Kasumi-1 (cell line): Measurements from ENCODE around the gene FKBP14.
"Not testable (repeated sequence)": the region's sequence is repeated elsewhere in the genome, so short reads cannot be mapped to it uniquely, and the experiment has no call there.

Source experiments
- DNase-seq, 2 experiments: peaks; one replicate each; lab custom pipeline; 2025; lab: John Stamatoyannopoulos, UW

The FKBP14 gene

DNA sequence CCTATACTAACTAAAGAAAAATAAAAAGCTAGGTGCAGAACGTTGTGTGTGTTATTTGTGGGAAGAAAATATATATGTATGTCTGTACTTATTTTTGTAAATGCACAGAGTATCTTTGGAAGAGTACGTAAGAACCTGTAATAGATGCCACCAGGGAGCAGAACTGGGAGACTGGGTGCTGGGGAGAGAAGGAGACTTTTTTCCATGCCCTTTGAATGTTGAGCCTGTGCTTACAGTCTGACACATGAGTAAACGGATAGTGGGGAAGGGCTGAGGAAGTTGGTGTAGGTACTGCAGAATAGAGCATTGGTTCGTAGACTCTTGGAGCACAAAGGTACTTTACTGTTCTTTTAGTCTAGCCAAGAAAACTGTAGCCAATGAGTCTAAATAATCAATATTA lies 35.6 kb downstream of the FKBP14 start:
- DNase-seq = no peak

DNA sequence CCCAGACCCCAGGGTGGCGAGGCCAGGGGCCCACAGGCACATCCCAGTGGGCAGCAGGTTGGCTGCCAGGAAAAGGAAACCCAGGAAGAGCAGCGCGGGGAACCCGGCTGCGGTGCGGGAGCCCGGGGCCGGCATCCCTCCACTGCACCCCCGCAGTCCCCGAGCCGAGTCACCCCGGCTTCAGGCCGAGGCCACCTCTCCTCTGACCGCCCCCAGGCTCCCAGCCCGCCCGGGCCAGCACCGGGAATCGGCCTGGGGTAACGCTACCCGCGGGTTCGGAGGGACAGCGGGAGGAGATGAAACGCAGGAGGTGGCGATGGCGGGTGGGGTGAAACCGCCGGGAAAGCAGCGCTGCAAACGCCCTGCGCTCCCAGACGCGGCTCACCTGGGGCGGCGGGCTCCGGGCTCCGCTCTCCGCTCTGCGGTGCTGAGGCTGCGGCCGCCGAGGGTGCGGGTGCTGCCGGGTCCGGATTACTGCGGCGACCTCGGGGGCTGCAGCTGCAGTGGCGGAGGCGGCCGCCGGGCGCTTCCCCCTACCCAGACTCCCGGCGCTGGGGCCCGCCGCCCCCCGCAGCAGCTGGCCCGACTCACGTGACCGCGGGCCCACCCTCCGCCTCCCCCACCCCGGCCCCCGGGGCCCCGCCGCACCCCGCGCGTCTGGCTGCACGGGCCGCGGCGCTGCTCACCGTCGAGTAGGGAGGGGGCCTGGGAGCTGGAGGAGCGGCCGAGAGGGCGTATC lies 37.1 kb downstream of the FKBP14 start, which contains the start of gene SCRN1:
SCRN1 (minus strand) TSS at position 545 of the 739 bp plus-strand sequence. CDS start 20,734 bp downstream, outside the sequence.
- no peak for DNase-seq

DNA sequence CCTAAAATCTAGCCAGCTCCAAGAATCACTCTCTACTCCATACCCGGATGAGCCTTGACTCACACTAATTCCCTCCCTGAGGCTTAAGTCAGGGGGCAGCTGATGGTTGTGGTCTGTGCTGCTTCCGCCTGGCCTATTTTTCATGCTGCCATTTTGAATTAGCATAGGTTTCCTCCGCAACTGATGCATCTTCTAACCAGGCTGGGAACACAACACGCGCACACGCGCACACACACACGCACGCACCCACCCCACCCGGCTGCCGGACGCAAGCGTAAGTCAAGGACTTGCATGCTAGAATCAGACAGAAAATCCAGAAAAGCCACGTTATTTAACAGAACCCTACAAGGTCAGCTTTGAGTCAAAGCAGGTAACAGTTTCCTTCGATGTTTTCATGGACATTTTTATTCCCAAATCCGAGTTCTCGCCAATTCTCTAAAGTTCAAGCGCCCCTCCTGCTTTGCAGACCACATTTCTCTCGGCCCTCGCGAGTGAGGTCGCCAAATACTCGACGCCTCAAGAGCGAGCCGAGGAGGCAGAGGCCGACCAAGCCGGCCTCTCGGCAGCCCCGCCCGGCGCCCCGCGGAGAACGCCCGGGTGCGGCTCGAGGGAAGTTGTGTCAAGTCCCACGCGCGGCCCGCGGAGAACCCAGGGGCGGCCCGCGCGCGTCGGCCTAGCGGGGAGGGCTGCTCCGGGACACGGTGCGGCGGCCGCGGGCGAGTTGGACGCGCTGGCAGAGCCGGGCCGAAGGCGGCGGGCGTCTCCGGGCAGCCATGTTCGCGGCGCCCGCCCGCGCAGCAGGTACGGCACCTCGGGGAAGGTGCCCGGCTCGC lies 37.9 kb downstream of the FKBP14 start:
- DNase-seq = no peak

DNA sequence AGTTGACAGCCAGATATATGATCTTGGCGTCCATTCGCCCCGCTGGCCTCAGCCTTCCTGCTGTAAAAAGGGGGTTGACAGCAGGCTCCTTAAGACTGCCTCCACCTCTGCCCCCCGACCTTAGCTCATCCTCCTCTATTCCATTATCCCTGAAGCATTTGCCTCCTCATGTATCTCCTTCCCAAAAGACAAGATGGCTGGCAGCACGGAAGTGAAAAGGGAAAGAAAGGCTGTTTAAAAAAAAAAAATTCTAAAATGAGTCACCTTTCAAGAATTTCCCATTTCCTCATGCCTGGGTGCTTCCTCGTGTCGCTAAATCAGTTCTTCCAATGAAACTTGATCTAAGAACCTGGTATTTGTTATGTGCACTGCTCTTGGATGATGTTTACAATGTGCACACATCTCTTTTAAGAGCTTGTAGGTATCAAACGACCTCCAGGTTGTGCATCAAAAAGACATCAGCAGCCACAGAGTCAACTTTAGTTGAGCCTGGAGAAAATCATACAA lies 38.6 kb downstream of the FKBP14 start:
- DNase-seq = no peak

GRCh38 chr7:29987083-29987482 lies 39.4 kb downstream of the FKBP14 start:
- DNase-seq = no peak

- DNase-seq = no peak
These were observed 46.4 kb downstream of the FKBP14 start for GRCh38 chr7:29980151-29980550.

- DNase-seq = peak; percentile 9 to 31
These were observed 48.4 kb downstream of the FKBP14 start for GRCh38 chr7:29977886-29978651.

GRCh38 chr7:29976673-29977415 lies 49.7 kb downstream of the FKBP14 start:
- DNase-seq = no peak

- DNase-seq = no peak
These were observed 50.2 kb downstream of the FKBP14 start for GRCh38 chr7:29976266-29976665.

DNA sequence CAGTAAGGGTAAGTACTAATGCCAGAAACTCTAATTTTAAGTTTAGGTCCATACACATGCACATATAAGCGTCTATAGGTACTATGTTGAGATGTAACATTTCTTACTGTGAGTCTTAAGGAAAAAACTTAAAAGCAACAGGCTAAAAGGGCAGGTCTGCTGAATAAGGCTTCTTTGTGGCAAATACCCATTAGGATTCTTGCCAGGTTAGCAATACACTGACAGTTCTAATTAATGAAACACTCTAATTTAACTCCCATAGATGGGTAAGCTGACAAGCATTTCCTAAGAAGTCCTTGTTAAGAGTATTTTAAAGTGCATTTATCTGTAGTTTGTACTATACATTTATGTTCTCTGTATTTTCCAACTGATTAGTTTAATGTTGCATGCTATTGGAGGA lies 50.9 kb downstream of the FKBP14 start:
- no peak for DNase-seq

GRCh38 chr7:29974286-29974685 lies 52.2 kb downstream of the FKBP14 start:
- no peak for DNase-seq

DNA sequence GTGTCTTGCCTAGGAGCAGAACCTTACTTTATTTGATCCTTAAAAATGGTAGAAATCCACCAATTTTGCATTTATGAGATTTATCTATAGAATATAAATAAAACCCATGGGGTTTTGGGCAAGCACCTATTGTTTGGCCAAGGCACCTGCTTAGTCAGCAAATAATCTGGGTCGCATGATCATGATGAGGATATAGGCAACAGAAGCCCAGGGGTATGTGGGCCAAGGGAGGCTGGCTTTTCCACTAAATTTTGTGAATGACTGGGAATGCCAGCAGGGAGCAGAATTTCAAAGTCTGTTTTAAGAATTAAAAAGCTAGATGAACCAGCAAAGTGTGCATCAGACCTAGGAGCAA lies 54.2 kb downstream of the FKBP14 start:
- no peak for DNase-seq

DNA sequence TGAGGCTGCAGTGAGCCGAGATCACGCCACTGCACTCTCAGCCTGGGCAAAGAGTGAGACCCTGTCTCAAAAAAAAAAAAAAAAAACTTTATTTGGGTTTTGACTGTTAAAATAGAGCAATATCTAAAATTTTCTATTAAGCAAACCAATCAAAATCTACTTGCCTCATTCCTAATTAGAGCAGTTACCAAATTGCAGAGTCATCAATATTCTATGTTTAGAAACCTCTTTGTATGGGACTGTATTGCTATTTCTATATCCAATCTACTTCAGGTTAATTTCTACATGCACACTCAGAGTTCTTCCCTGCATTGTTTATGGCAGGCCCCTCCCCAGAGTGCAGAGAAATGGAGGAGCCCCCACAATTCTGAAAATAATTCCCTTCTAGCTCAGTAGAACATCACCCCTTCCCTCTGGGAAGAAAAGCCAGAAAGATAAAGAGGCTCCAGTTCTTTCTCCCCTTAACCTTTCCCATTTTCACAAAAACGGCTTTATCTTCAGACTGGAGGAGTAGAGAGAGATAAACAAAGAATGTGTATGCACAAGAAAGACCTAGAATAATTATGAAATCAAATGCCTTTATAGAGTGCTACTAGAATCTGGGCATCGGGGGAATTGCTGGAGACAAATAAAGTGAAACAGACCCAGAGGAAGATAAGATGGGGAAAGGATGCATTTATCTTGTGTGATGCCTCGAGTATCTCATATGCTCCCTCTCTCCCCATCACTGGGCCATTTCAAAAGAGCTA lies 54.8 kb downstream of the FKBP14 start:
- no peak for DNase-seq

- DNase-seq = no peak
These were observed 56.3 kb downstream of the FKBP14 start for GRCh38 chr7:29970158-29970557.

DNA sequence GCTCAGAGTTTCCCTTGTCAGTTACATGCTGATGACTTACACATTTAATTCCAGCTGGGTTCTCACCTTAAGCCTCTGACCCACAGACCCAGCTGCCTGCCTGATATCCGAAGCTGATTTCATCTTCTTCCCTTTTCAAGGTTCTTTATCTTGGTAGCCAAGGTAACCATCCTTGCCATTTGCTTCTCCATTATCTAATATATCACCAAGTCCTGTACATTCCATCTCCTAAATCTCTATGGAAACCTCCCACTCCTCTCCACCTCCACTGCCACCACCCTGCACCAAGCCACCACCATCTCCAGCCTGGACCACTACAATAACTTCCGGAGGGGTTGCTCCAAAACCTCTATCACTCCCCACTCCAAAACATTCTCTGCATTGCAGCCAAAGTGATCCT lies 56.8 kb downstream of the FKBP14 start:
- DNase-seq = no peak

- DNase-seq = no peak
These were observed 57.7 kb downstream of the FKBP14 start for GRCh38 chr7:29968683-29969395.

- no peak for DNase-seq
These were observed 61.5 kb downstream of the FKBP14 start for GRCh38 chr7:29965030-29965429.

DNA sequence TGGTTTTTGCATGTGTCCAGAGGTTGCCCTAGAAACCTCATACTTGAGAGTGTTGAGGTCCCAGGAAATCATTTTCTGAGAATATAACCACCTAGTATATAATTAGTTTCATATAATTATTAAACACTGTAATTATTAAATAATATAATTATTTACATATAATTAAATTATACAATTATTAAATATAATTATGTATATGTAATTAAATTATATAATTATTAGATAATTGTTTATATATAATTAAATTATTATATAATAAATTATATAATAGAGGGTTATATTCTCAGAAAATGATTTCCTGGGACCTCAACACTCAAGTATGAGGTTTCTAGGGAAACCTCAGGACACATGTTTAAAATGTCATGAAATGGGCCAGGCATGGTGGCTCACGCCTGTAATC lies 64.5 kb downstream of the FKBP14 start:
- DNase-seq = no peak

GRCh38 chr7:29961611-29962010 lies 64.9 kb downstream of the FKBP14 start:
- not testable (repeated sequence) for DNase-seq
